Activated naive CD4-positive, alpha-beta T cell treated with anti-CD3 and anti-CD28 coated beads, Interleukin-2, amount 50 U/mL, for 16 hours (primary cell): ENCODE data around the gene SHTN1.

Experiments
- DNase-seq: peaks from one replicate; pipeline ENCODE4 v3.0.0-alpha.2; 2020

The SHTN1 gene

GRCh38 chr10:116915340-116915739, 89.6 kb downstream of the SHTN1 start:
- no peak for DNase-seq

- DNase-seq, result no peak
These were observed 91.3 kb downstream of the SHTN1 start for GRCh38 chr10:116913695-116914094.

GRCh38 chr10:116912162-116912561, 92.8 kb downstream of the SHTN1 start:
- no peak for DNase-seq

- DNase-seq, result no peak
These were observed 94.1 kb downstream of the SHTN1 start for GRCh38 chr10:116910910-116911309.

- no peak for DNase-seq
These were observed 95.7 kb downstream of the SHTN1 start for GRCh38 chr10:116909307-116909706.

- DNase-seq, result no peak
These were observed 97.6 kb downstream of the SHTN1 start for GRCh38 chr10:116907245-116907987.

GRCh38 chr10:116905845-116906210, 99.2 kb downstream of the SHTN1 start:
- no peak for DNase-seq

GRCh38 chr10:116899626-116900025, 105.4 kb downstream of the SHTN1 start:
- no peak for DNase-seq

- no peak for DNase-seq
These were observed 111.3 kb downstream of the SHTN1 start for GRCh38 chr10:116893686-116894037.

GRCh38 chr10:116892907-116893685, 111.9 kb downstream of the SHTN1 start:
- no peak for DNase-seq

- no peak for DNase-seq
These were observed 113.8 kb downstream of the SHTN1 start for GRCh38 chr10:116891208-116891607.

GRCh38 chr10:116889066-116889465, 115.9 kb downstream of the SHTN1 start:
- DNase-seq, result no peak

- no peak for DNase-seq
These were observed 116.5 kb downstream of the SHTN1 start for GRCh38 chr10:116888380-116889055.

GRCh38 chr10:116886772-116887171, 118.2 kb downstream of the SHTN1 start:
- no peak for DNase-seq

GRCh38 chr10:116882639-116883038, 122.3 kb downstream of the SHTN1 start:
- no peak for DNase-seq

GRCh38 chr10:116880716-116881482, 124.1 kb downstream of the SHTN1 start:
- no peak for DNase-seq

GRCh38 chr10:116879817-116880216, 125.2 kb downstream of the SHTN1 start:
- no peak for DNase-seq

GRCh38 chr10:116878123-116878522, 126.9 kb downstream of the SHTN1 start:
- DNase-seq, result no peak

GRCh38 chr10:116877391-116877790, 127.6 kb downstream of the SHTN1 start:
- no peak for DNase-seq

GRCh38 chr10:116875897-116876296, 129.1 kb downstream of the SHTN1 start:
- no peak for DNase-seq

- DNase-seq, result no peak
These were observed 131.9 kb downstream of the SHTN1 start for GRCh38 chr10:116873134-116873533.

GRCh38 chr10:116870949-116871348, 134.0 kb downstream of the SHTN1 start:
- DNase-seq, result no peak

- no peak for DNase-seq
These were observed 136.3 kb downstream of the SHTN1 start for GRCh38 chr10:116868722-116869121.
